GM23248 (cell line): ENCODE measurements around the gene S100A13. TPM values are rescaled to one million over a fixed set of nuclear protein-coding genes. Genes with fewer than 3 reads are reported as not detected.
A peak's percentile ranks its signal among the peaks of the same experiment; 100 is the strongest.
"Not testable (repeated sequence)": the region's sequence is repeated elsewhere in the genome, so short reads cannot be mapped to it uniquely, and the experiment has no call there.

Experiments used
- DNase-seq: peaks from one replicate; pipeline ENCODE4 v3.0.0-alpha.2; 2015
- H2AFZ ChIP-seq: fragments of 200-600 bp; sonication (generic); 2 replicates; pipeline ENCODE4 v1.6.1; 2016; ENCODE audit warnings: antibody characterized with exemption
- H3F3A ChIP-seq: fragments of 200-600 bp; sonication (generic); 2 replicates; pipeline ENCODE4 v1.6.1; 2016; ENCODE audit warnings: mild to moderate bottlenecking, antibody characterized with exemption, mixed run types; ENCODE audit not compliant: insufficient read depth
- H3K27ac ChIP-seq: fragments of 200-600 bp; sonication (generic); 2 replicates; pipeline ENCODE4 v1.5.1; 2016; ENCODE audit warnings: mild to moderate bottlenecking
- H3K27me3 ChIP-seq: fragments of 200-600 bp; sonication (generic); replicated peaks from 2 replicates; pipeline ENCODE4 v1.6.1; 2016; ENCODE audit warnings: mild to moderate bottlenecking; ENCODE audit not compliant: insufficient read depth
- H3K36me3 ChIP-seq: fragments of 200-600 bp; sonication (generic); 2 replicates; pipeline ENCODE4 v1.6.1; 2016; ENCODE audit warnings: low read depth, mild to moderate bottlenecking
- H3K4me1 ChIP-seq: fragments of 200-600 bp; sonication (generic); 2 replicates; pipeline ENCODE4 v1.6.1; 2016; ENCODE audit warnings: mild to moderate bottlenecking; ENCODE audit not compliant: insufficient read depth
- H3K4me2 ChIP-seq: fragments of 200-600 bp; sonication (generic); one replicate; pipeline ENCODE4 v1.6.1; 2016; ENCODE audit warnings: mild to moderate bottlenecking; ENCODE audit not compliant: unreplicated experiment
- H3K4me3 ChIP-seq: fragments of 200-600 bp; sonication (generic); 2 replicates; pipeline ENCODE4 v1.5.1; 2016; ENCODE audit warnings: mild to moderate bottlenecking
- H3K79me2 ChIP-seq: fragments of 200-600 bp; sonication (generic); 2 replicates; pipeline ENCODE4 v1.6.1; 2016; ENCODE audit warnings: mild to moderate bottlenecking; ENCODE audit not compliant: insufficient read depth
- H3K9ac ChIP-seq: fragments of 200-600 bp; sonication (generic); 2 replicates; pipeline ENCODE4 v1.6.1; 2016; ENCODE audit warnings: mild to moderate bottlenecking
- H3K9me2 ChIP-seq: fragments of 200-600 bp; sonication (generic); 2 replicates; pipeline ENCODE4 v1.6.1; 2016; ENCODE audit warnings: mixed run types, mild to moderate bottlenecking, moderate library complexity; ENCODE audit not compliant: insufficient read depth
- H3K9me3 ChIP-seq: fragments of 200-600 bp; sonication (generic); one replicate; pipeline ENCODE4 v1.6.1; 2017; ENCODE audit warnings: low read depth
- H4K20me1 ChIP-seq: fragments of 200-600 bp; sonication (generic); 2 replicates; pipeline ENCODE4 v1.6.0; 2016; ENCODE audit not compliant: insufficient read depth
- EZH2 ChIP-seq: fragments of 200-600 bp; sonication (generic); IDR thresholded peaks from 2 replicates; pipeline ENCODE4 v1.6.1; 2018; ENCODE audit warnings: antibody characterized with exemption, mild to moderate bottlenecking; ENCODE audit not compliant: insufficient read depth, poor library complexity, severe bottlenecking
- EZH2phosphoT487 ChIP-seq: fragments of 200-600 bp; sonication (generic); IDR thresholded peaks from 2 replicates; pipeline ENCODE4 v1.6.1; 2018; ENCODE audit warnings: antibody characterized with exemption, moderate library complexity, mild to moderate bottlenecking, low read depth; ENCODE audit not compliant: insufficient read depth
- WGBS, 2 experiments: methylation state at CpG; one replicate each; pipeline ENCODE4 v1.1.6; 2015 to 2017; ENCODE audit warnings: low lambda C conversion rate in 2 of 2, low coverage in 1 of 2; ENCODE audit errors: missing lambda C conversion rate in 2 of 2; 5-methylcytosine and 5-hydroxymethylcytosine counted together
- in situ Hi-C: fragments of 300-500 bp; cut with MboI; formaldehyde crosslinking; loops from 2 replicates; pipeline ENCODE4 v1.15.0; 2020
- polyA plus RNA-seq: library from polyadenylated mRNA; unstranded; fragments of >200 nt; fragmentation: Nextera tagmentation; extraction: Ambion mirVana; gene quantifications from 2 replicates; pipeline ENCODE4 v1.2.1, GENCODE V29; 2016
- total RNA-seq: library from RNA; depleted of rRNA; stranded (reverse); fragments of >200 nt; shearing (Covaris generic); gene quantifications from 2 replicates; pipeline ENCODE4 v1.2.3, GENCODE V29; 2014

Gene S100A13
- total and polyA plus RNA-seq, 2 experiments from 2014 or later, result 159 to 552 TPM

GRCh38 chr1:153640861-153641260 is 13.6 kb upstream of the S100A13 start:
- DNase-seq, result no peak
- peaks cover 98% of the 10 kb centered on the region for H3K36me3 ChIP-seq
- in situ Hi-C loops, result no loop called here

GRCh38 chr1:153640213-153640612 is 12.9 kb upstream of the S100A13 start:
- H3K4me3 ChIP-seq, H2AFZ ChIP-seq, H3K4me1 ChIP-seq, H3K4me2 ChIP-seq, H3K9me2 ChIP-seq, H3K27me3 ChIP-seq, H3K9ac ChIP-seq, DNase-seq, H3K27ac ChIP-seq, H4K20me1 ChIP-seq, H3K9me3 ChIP-seq, in situ Hi-C loops: not testable (repeated sequence)
- H3K79me2 ChIP-seq, result peaks cover 87% of the 10 kb centered on the region
- 92 to 97% methylated on average over 5 of the region's 5 CpGs for WGBS, 2 experiments
- H3K36me3 ChIP-seq, result peaks cover 93% of the 10 kb centered on the region
- H3F3A ChIP-seq, result peaks cover 43% of the 10 kb centered on the region

More at GRCh38 chr1:153640861-153641260, 13.6 kb upstream of the S100A13 start:
- Histone ChIP-seq H3K4me3 (no peak overlapping the region), H4K20me1 (no peaks in the 10 kb centered on the region), H3K9ac (no peak overlapping the region), H2AFZ (no peak overlapping the region), H3K9me2 (no peaks in the 10 kb centered on the region), H3K27ac (no peak overlapping the region), H3K4me2 (no peak overlapping the region), H3K9me3 (no peaks in the 10 kb centered on the region), H3K79me2 (peaks cover 81% of the 10 kb centered on the region), H3K27me3 (no peaks in the 10 kb centered on the region), H3K4me1 (no peaks in the 10 kb centered on the region), H3F3A (peaks cover 49% of the 10 kb centered on the region)
- WGBS, 2 experiments, result 62 to 65% methylated on average over 6 of the region's 6 CpGs
- no peak for TF ChIP-seq EZH2phosphoT487
- no peak for TF ChIP-seq EZH2

GRCh38 chr1:153639280-153639679 is 12.0 kb upstream of the S100A13 start:
- Histone ChIP-seq H3K9me3 (no peaks in the 10 kb centered on the region), H3F3A (peaks cover 33% of the 10 kb centered on the region), H3K9me2 (no peaks in the 10 kb centered on the region), H3K4me1 (0 out of 2 replicates have a peak, but pooled peaks cover 8% of the 10 kb centered on the region), H3K4me3 (no peak overlapping the region), H4K20me1 (no peaks in the 10 kb centered on the region), H3K79me2 (peaks cover 94% of the 10 kb centered on the region), H3K27me3 (no peaks in the 10 kb centered on the region), H3K27ac (no peak overlapping the region), H3K4me2 (no peak overlapping the region), H3K36me3 (peaks cover 83% of the 10 kb centered on the region), H2AFZ (no peak overlapping the region), H3K9ac (no peak overlapping the region)
- TF ChIP-seq EZH2 (no peak), EZH2phosphoT487 (no peak)
- in situ Hi-C loops, result no loop called here
- no peak for DNase-seq
- 77 to 82% methylated on average over 3 of the region's 3 CpGs for WGBS, 2 experiments

GRCh38 chr1:153638261-153638660 is 11.0 kb upstream of the S100A13 start:
- H3K4me3 ChIP-seq, result no peak overlapping the region
- H3F3A ChIP-seq, result peaks cover 24% of the 10 kb centered on the region
- no peak overlapping the region for H2AFZ ChIP-seq
- no peaks in the 10 kb centered on the region for H3K9me2 ChIP-seq
- no peak overlapping the region for H3K27ac ChIP-seq
- 0 out of 2 replicates have a peak, but pooled peaks cover 8% of the 10 kb centered on the region for H3K4me1 ChIP-seq
- H3K4me2 ChIP-seq, result no peak overlapping the region
- H3K79me2 ChIP-seq, result peaks cover 91% of the 10 kb centered on the region
- no peaks in the 10 kb centered on the region for H3K27me3 ChIP-seq
- WGBS, 2 experiments, result 90 to 93% methylated on average over 6 of the region's 6 CpGs
- TF ChIP-seq EZH2phosphoT487, result no peak
- no peak for TF ChIP-seq EZH2
- H3K9me3 ChIP-seq, result no peaks in the 10 kb centered on the region
- peaks cover 73% of the 10 kb centered on the region for H3K36me3 ChIP-seq
- no peak for DNase-seq
- in situ Hi-C loops, result no loop called here
- no peak overlapping the region for H3K9ac ChIP-seq
- no peaks in the 10 kb centered on the region for H4K20me1 ChIP-seq

GRCh38 chr1:153636312-153636711 is 9.0 kb upstream of the S100A13 start:
- TF ChIP-seq EZH2, result no peak
- TF ChIP-seq EZH2phosphoT487, result no peak
- no peaks in the 10 kb centered on the region for H3K27me3 ChIP-seq
- no peak overlapping the region for H2AFZ ChIP-seq
- no peak overlapping the region for H3K27ac ChIP-seq
- 0 out of 2 replicates have a peak overlapping the region, but pooled peaks have one; percentile 100 for H3K4me3 ChIP-seq
- no peaks in the 10 kb centered on the region for H4K20me1 ChIP-seq
- H3K4me2 ChIP-seq, result no peak overlapping the region
- no peaks in the 10 kb centered on the region for H3K9me3 ChIP-seq
- 0 out of 2 replicates have a peak, but pooled peaks cover 8% of the 10 kb centered on the region for H3K4me1 ChIP-seq
- H3K9ac ChIP-seq, result no peak overlapping the region
- in situ Hi-C loops, result no loop called here
- peaks cover 73% of the 10 kb centered on the region for H3K79me2 ChIP-seq
- peaks cover 22% of the 10 kb centered on the region; the same call in 1 of the 2 replicates for H3F3A ChIP-seq
- no peaks in the 10 kb centered on the region for H3K9me2 ChIP-seq
- 96 to 98% methylated on average over 9 of the region's 9 CpGs for WGBS, 2 experiments
- H3K36me3 ChIP-seq, result peaks cover 54% of the 10 kb centered on the region
- DNase-seq, result no peak
